Endothelial cell of umbilical vein (primary cell): ENCODE data around the gene PLAC8L1. TPM values are rescaled to one million over a fixed set of nuclear protein-coding genes. Genes with fewer than 3 reads are reported as not detected.

Source experiments
- BruUV-seq: library from RNA; stranded (reverse); fragments of 400-500 nt; replicated peaks from 2 replicates; lab custom pipeline; 2021; lab: Mats Ljungman, UMichigan
- CTCF ChIA-PET: fragments of 300-600, 350-600 bp; sonication (Branson Sonifier 250); formaldehyde crosslinking; loops from one replicate; lab custom pipeline; 2021; ENCODE audit warnings: antibody characterized with exemption, inconsistent platforms; lab: Charles Lee
- POLR2A ChIA-PET: fragments of 300-600, 350-600 bp; sonication (Branson Sonifier 250); formaldehyde crosslinking; loops from one replicate; lab custom pipeline; 2021; ENCODE audit warnings: antibody characterized with exemption, inconsistent platforms; lab: Charles Lee
- DNase-seq: peaks from one replicate; pipeline ENCODE4 v3.0.0-alpha.2; 2011; ENCODE audit warnings: low read depth, low spot score
- FAIRE-seq: peaks from 2 replicates; lab custom pipeline; 2011; peaks lifted over from hg19 to GRCh38; lab: Jason Lieb, UNC
- H2AFZ ChIP-seq: 2 replicates; pipeline ENCODE4 v1.6.0; 2012; ENCODE audit warnings: low read depth, low read length, control low read depth, inconsistent platforms
- H3K27ac ChIP-seq: 2 replicates; pipeline ENCODE4 v1.5.1; 2011; ENCODE audit warnings: low read depth, mild to moderate bottlenecking, control low read depth, low read length, moderate library complexity; ENCODE audit not compliant: insufficient read depth
- H3K27me3 ChIP-seq, 2 experiments: 2 replicates each; pipeline versions ENCODE4 v1.6.0 to v1.6.1; 2011; ENCODE audit warnings: low read length in 2 of 2, mixed read lengths in 1 of 2; ENCODE audit not compliant: control insufficient read depth in 2 of 2, insufficient read depth in 2 of 2
- H3K36me3 ChIP-seq, 2 experiments: 2 replicates in 1 of 2; 3 replicates in 1 of 2; pipeline ENCODE4 v1.5.1; 2011; ENCODE audit warnings: low read length in 2 of 2, mild to moderate bottlenecking in 1 of 2, moderate library complexity in 1 of 2; ENCODE audit not compliant: control insufficient read depth in 2 of 2, insufficient read depth in 2 of 2; ENCODE audit errors: extremely low read depth in 1 of 2
- H3K4me1 ChIP-seq: 3 replicates; pipeline ENCODE4 v1.5.1; 2011; ENCODE audit warnings: mild to moderate bottlenecking, low read length; ENCODE audit not compliant: control insufficient read depth, insufficient read depth; ENCODE audit errors: extremely low read depth
- H3K4me2 ChIP-seq: 2 replicates; pipeline ENCODE4 v1.6.1; 2011; ENCODE audit warnings: low read length, control low read depth, mixed read lengths; ENCODE audit not compliant: insufficient read depth
- H3K4me3 ChIP-seq, 3 experiments: fragments of 200-600 bp in 1 of 3; sonication (generic), shearing (Covaris generic) in 1 of 3; replicated peaks in 1 of 3; 2 replicates each; pipeline ENCODE4 v1.5.1; 2011 to 2016; ENCODE audit warnings: control low read depth in 3 of 3, low read length in 3 of 3, mild to moderate bottlenecking in 2 of 3, inconsistent platforms in 1 of 3, low read depth in 1 of 3, moderate library complexity in 1 of 3; ENCODE audit not compliant: insufficient read depth in 1 of 3
- H3K79me2 ChIP-seq: 2 replicates; pipeline ENCODE4 v1.6.0; 2012; ENCODE audit warnings: low read length, inconsistent platforms; ENCODE audit not compliant: control insufficient read depth, insufficient read depth
- H3K9ac ChIP-seq: replicated peaks from 2 replicates; pipeline ENCODE3; 2011; ENCODE audit warnings: low read length, control low read depth; ENCODE audit not compliant: insufficient read depth; ENCODE audit errors: extremely low read depth
- H3K9me1 ChIP-seq: replicated peaks from 3 replicates; pipeline ENCODE4 v1.6.0; 2011; ENCODE audit warnings: mild to moderate bottlenecking, low read length; ENCODE audit not compliant: control insufficient read depth, insufficient read depth; ENCODE audit errors: extremely low read depth
- H3K9me3 ChIP-seq: replicated peaks from 2 replicates; pipeline ENCODE4 v1.5.1; 2012; ENCODE audit warnings: low read length, inconsistent platforms; ENCODE audit not compliant: control insufficient read depth, insufficient read depth
- H4K20me1 ChIP-seq: replicated peaks from 2 replicates; pipeline ENCODE3; 2011; ENCODE audit warnings: mild to moderate bottlenecking, low read length; ENCODE audit not compliant: control insufficient read depth, insufficient read depth; ENCODE audit errors: extremely low read depth
- EZH2 ChIP-seq: IDR thresholded peaks from 2 replicates; pipeline ENCODE4 v1.6.1; 2012; ENCODE audit warnings: borderline replicate concordance, low read depth, mild to moderate bottlenecking, moderate library complexity, low read length, inconsistent platforms; ENCODE audit not compliant: severe bottlenecking
- GATA2 ChIP-seq: IDR thresholded peaks from 2 replicates; pipeline ENCODE4 v1.7.0; 2011; ENCODE audit warnings: low read depth, mild to moderate bottlenecking, moderate library complexity, mixed read lengths, low read length; ENCODE audit not compliant: insufficient read length, insufficient read depth
- MYC ChIP-seq: IDR thresholded peaks from one replicate; pipeline ENCODE4 v1.6.1; 2011; ENCODE audit warnings: mild to moderate bottlenecking, low read depth, low read length
- POLR2A ChIP-seq: IDR thresholded peaks from 2 replicates; pipeline ENCODE4 v1.6.1; 2012; ENCODE audit warnings: low read depth, mild to moderate bottlenecking, control low read depth, low read length
- dilution Hi-C: fragments of 300-500 bp; cut with MboI; formaldehyde crosslinking; loops from one replicate; pipeline ENCODE4 v1.15.0; 2019; ENCODE audit warnings: low sequenced_read_pairs; ENCODE audit not compliant: extremely low pct_ligation_motif_present
- intact Hi-C: fragments of 100-400 bp; cut with micrococcal nuclease; formaldehyde crosslinking; loops from one replicate; pipeline ENCODE4 v1.10.0; 2022
- polyA plus RNA-seq, 4 experiments: library from polyadenylated mRNA; depleted of rRNA in 3 of 4; stranded (reverse) in 3 of 4; unstranded in 1 of 4; fragments of >200 nt; gene quantifications; 2 replicates each; pipeline versions ENCODE4 v1.2.1 to v1.2.3, GENCODE V29; 2011 to 2012; ENCODE audit warnings: missing spikeins in 1 of 4
- total RNA-seq: library from RNA; stranded (reverse); gene quantifications from 2 replicates; pipeline ENCODE4 v1.2.3, GENCODE V29; 2021
- TF ChIP-seq, protein P1 (sequence below): IDR thresholded peaks from 2 replicates; pipeline ENCODE4 v1.6.1; 2011; ENCODE audit not compliant: insufficient read depth, insufficient read length

PLAC8L1 gene
- total and polyA plus RNA-seq, 2 donors (not counting 3 experiments of a cell fraction or from before 2014, with no cell fraction given) = 0.80 to 0.99 TPM

DNA sequence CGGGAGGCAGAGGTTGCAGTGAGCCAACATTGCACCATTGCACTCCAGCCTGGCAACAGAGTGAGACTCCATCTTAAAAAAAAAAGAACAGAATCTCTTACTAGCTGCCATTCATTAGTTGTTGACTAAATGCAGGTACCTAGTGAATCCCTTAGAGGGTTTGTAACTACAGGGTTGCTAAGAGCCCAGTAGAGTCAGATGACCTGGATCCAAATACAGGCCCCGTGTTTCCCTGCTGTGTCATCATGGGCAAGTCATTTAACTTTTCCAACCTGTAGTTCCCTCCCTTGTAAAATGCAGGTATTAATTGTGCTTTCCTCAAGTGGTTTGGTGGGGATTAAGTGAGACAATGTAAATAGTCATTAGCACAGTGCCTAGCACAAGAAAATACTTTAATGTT lies 32.8 kb downstream of the PLAC8L1 start:
- intact Hi-C loops (no loop called here), dilution Hi-C loops (no loop called here)
- no TSS peak for BruUV-seq

DNA sequence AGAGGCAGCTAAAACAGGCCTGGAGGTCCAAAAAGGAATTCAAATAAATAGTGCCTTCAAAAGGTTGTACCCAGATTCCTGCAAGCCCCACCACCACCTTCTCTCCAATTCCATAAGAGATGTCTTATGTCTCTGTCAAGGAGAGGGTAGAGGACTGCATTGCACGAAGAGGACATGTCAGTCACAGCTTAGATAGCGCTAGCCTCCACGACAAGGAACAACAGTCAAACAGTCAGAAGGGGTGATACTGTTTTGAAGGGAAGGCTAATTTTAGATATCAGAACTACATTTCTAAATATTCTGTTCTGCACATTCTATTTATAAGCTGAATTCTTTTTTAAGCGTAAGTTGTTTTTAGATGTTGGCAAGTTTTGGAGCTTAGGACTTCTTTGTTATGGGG lies 34.2 kb downstream of the PLAC8L1 start:
- DNase-seq (no peak), FAIRE-seq (no peak)
- H2AFZ ChIP-seq = no peak overlapping the region
- H3K9ac ChIP-seq = no peak overlapping the region
- intact Hi-C loops (no loop called here), dilution Hi-C loops (no loop called here)
- no TSS peak for BruUV-seq
- H3K4me1 ChIP-seq = no peaks in the 10 kb centered on the region
- H3K9me1 ChIP-seq = no peaks in the 10 kb centered on the region
- TF ChIP-seq, protein P1, sequence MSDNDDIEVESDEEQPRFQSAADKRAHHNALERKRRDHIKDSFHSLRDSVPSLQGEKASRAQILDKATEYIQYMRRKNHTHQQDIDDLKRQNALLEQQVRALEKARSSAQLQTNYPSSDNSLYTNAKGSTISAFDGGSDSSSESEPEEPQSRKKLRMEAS = no peak
- TF ChIP-seq MYC = no peak
- H3K9me3 ChIP-seq = no peaks in the 10 kb centered on the region
- ChIA-PET CTCF (interaction anchor here (0.8 to 1.7 kb wide), 4 partner anchors 10 to 618 kb away, joined by 3 to 4 read pairs (median 4); no protein-coding TSS in a partner anchor), POLR2A (no interaction called here)
- no peaks in the 10 kb centered on the region for H3K36me3 ChIP-seq
- no peak overlapping the region for H3K4me2 ChIP-seq
- no peaks in the 10 kb centered on the region for H4K20me1 ChIP-seq
- H3K27me3 ChIP-seq = peaks cover 5 to 8% of the 10 kb centered on the region in 2 experiments
- H3K4me3 ChIP-seq = no peak overlapping the region
- H3K27ac ChIP-seq = no peak overlapping the region
- no peaks in the 10 kb centered on the region for H3K79me2 ChIP-seq

More for the DNA sequence above, 32.8 kb downstream of the PLAC8L1 start:
- H3K9me3 ChIP-seq = no peaks in the 10 kb centered on the region
- no peak overlapping the region for H2AFZ ChIP-seq
- TF ChIP-seq GATA2 (no peak), POLR2A (no peak), MYC (no peak), EZH2 (no peak)
- no peaks in the 10 kb centered on the region for H3K4me1 ChIP-seq
- H3K4me2 ChIP-seq = no peak overlapping the region
- H3K79me2 ChIP-seq = no peaks in the 10 kb centered on the region
- H3K36me3 ChIP-seq = no peaks in the 10 kb centered on the region
- H3K4me3 ChIP-seq = no peak overlapping the region
- no peak overlapping the region for H3K27ac ChIP-seq
- H3K27me3 ChIP-seq = peaks cover 5 to 8% of the 10 kb centered on the region in 2 experiments
- H4K20me1 ChIP-seq = no peaks in the 10 kb centered on the region
- FAIRE-seq (no peak), DNase-seq (no peak)
- POLR2A ChIA-PET = no interaction called here
- no peaks in the 10 kb centered on the region for H3K9me1 ChIP-seq
- CTCF ChIA-PET = interaction anchor here (1.7 kb wide), 1 partner anchor 20 kb away, joined by 3 read pairs; no protein-coding TSS in a partner anchor
- H3K9ac ChIP-seq = no peak overlapping the region
